Anterior cingulate cortex (tissue), 58 donors: ENCODE results near the gene ZNF22.
"Not testable (repeated sequence)": the region's sequence is repeated elsewhere in the genome, so short reads cannot be mapped to it uniquely, and the experiment has no call there.

Experiments
- DNase-seq, 58 donors: peaks; one replicate each; lab custom pipeline; 2025; lab: John Stamatoyannopoulos, UW

The ZNF22 gene

DNA sequence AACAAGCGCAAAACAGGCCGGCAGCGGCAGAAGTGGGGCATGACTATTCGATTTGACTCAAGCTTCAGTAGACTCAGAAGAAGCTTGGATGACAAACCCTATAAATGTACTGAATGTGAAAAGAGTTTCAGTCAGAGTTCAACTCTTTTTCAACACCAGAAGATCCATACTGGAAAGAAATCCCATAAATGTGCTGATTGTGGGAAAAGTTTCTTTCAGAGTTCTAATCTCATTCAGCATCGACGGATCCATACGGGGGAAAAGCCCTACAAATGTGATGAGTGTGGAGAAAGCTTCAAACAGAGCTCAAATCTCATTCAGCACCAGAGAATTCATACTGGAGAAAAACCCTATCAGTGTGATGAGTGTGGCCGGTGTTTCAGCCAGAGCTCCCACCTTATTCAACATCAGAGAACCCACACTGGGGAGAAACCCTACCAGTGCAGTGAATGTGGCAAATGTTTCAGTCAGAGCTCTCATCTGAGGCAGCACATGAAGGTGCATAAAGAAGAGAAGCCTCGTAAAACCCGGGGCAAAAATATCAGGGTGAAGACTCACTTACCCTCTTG is 2.8 kb downstream of the ZNF22 start:
- DNase-seq, result no peak

GRCh38 chr10:45004661-45005060 is 3.9 kb downstream of the ZNF22 start:
- no peak for DNase-seq

DNA sequence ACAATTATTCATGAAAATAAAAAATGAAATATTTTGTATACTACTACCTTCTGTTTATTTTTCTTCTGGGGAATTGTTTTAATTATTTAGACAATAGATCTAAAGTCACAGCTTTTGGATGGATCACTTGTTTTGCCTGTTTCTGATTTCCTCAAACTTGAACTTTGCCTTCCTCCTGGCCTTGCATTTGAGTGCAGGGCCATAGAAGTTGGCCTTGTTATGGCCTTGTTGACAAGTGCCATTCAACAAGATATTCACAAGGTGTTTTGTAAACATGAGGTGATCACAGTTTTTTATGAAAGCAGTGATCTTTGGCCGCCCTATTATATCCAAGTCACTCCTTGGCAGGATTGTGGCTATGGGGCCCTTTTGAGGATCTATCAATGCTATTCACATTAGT is 4.6 kb downstream of the ZNF22 start:
- DNase-seq, result no peak

DNA sequence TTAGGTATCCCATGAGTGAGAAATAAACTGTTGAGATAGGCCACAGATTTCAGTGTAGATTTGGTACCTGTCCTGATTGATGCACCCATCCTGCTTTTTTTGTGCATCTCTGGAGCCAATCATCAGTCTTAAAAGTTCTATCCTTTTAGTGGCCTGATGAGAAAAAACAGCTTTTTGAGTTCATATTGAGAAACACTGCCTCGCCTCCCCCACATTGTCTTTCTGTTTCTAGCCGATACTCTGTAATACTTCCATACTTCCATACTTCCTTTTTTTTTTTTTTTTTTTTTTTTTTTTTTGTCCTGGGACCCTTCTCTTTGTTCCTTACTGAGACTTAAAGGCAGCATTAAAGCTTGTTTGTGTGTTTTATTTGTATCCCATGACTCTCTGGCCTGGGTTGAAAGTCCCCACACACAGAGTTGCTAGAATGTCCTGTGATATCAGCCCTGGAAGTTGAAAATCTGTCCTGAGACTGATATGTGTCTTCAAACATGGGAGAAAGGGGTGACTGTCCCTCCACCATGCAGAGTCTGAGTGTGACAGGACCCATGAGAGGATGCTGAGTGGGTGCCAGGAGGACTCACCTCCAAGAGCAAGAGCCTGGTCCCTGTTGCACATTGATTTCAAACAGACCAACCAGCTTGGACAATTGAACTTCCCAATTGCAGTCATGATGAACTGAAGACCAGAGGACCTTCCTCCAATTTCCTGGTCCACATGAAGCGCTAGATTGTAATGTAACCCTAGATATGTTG is 5.7 kb downstream of the ZNF22 start:
- no peak for DNase-seq

GRCh38 chr10:45008524-45009161 is 7.9 kb downstream of the ZNF22 start:
- peak in 9 of 58 donors; percentile 15 to 83 (median 31) for DNase-seq

GRCh38 chr10:45014557-45014956 is 13.8 kb downstream of the ZNF22 start:
- DNase-seq, result not testable (repeated sequence)

- DNase-seq, result no peak
Observed at GRCh38 chr10:45015590-45015989, 14.9 kb downstream of the ZNF22 start.

- DNase-seq, result no peak
Observed at GRCh38 chr10:45023426-45023825, 22.7 kb downstream of the ZNF22 start.

GRCh38 chr10:45034301-45034700 is 33.6 kb downstream of the ZNF22 start:
- no peak for DNase-seq

- DNase-seq, result no peak
Observed at GRCh38 chr10:45035673-45036072, 35.0 kb downstream of the ZNF22 start.

- no peak for DNase-seq
Observed at GRCh38 chr10:45040921-45041542, 40.3 kb downstream of the ZNF22 start.

DNA sequence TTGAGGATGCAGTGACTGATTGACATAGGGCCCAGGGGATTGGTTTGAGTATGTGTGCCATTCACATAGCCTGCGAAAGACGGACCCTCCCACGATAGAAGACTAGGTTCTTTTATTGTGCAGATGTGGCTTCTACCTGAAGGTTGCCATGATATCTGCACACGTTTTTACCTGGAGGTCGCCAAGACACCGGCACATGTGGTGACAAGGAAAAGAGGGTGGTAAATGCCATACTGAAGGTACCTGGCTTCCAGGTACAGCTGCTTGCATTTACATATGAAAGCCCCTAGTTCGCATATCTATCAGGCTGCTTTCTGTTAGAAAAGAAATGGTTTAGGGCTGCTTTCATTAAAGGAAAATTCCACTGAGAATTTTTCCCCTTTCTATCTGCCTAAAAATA is 43.6 kb downstream of the ZNF22 start:
- DNase-seq, result no peak

DNA sequence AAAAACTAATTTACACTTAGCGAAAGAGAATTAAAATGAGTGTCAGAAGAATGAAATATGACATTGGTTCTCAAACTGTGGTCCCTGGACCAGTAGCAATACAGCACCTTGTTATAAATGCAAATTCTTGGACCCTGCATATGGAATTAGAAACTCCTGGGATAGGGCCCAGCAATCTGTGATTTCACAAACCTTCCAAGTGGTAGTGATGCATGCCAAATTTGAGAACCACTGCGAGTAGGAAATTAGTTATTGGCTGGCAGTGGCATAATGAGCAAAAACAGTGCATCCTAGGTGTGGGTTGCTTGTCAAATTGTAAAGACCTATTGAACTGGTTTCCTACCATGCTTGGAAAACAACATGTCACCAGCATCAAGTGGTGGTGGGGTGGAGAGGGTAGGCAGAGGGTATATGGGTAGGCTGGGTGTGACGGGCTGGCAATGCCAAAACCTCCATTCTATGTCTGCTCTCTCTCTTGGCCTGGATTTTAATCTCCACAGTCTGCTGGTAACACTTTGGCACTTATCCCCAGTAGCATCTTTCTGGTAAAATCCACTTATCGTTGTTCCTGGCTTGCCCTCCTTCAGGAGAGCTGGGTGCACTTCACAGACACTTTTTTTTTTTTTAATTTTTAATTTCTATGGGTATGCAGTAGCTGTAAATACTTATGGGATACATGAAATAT is 50.0 kb downstream of the ZNF22 start:
- no peak for DNase-seq

GRCh38 chr10:45052700-45053099 is 52.0 kb downstream of the ZNF22 start:
- DNase-seq, result no peak

GRCh38 chr10:45053569-45054100 is 52.9 kb downstream of the ZNF22 start:
- DNase-seq, result no peak
